ENCODE results near the gene RETREG2. TPM values are rescaled to one million over a fixed set of nuclear protein-coding genes. Genes with fewer than 3 reads are reported as not detected.

RETREG2 gene
- total and polyA plus RNA-seq, 4 donors, result 21.7 to 42.8 (median 37.7) TPM

DNA sequence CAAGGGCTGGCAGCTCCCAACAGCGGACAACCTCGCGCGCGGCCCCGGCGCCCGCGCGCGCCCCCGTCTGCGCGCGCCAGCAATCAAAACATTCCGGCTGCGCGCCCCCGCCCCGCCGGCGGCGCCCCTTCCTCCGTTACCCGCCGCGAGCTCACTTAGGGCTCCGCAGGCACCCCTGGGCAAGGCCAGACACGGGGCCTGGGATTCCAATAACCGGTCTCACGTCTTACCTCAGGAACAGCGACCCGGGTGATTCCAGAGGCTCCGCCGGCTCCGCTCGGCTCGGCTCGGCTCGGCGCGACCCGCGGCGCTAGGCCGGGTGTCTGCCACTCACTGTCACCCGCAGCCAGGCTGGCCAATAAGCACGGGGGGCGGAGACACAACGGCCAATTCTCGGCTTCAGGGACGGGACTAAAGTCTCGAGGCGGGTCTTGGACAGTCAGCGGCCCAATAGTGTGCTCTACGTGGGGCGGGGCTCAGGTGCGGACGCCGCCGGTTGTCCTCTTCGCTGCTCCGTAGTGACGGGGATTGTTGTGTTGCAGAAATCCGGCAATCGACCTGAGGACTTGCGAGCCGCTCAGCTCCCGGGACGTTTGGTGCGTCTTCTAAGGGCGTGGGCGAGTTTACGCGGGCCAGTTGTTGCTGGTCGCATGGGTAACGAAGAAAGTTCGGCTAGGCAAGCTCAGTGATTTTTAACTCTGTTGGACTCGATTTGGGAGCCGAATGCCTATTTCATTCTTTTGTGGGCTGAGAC, 51.4 kb downstream of the RETREG2 start, which contains the start of the genes ANKZF1 and ATG9A:
ANKZF1 (plus strand) TSS at position 502 of the 754 bp plus-strand sequence. CDS start 452 bp downstream, outside the sequence.
ATG9A (minus strand) TSS at position 332 of the 754 bp plus-strand sequence. CDS start 1,612 bp downstream, outside the sequence.
- peak within 1 kb of the TSS; percentile 85 to 94 for H3K9ac ChIP-seq (ENCODE audit: low read depth in 1 of 2, low read length in 2 of 2)
- H3K36me3 ChIP-seq (ENCODE audit: control insufficient read depth in 4 of 4, insufficient read depth in 3 of 4, low read depth in 1 of 4, low read length in 3 of 4), result peaks cover 2 to 41% (median 36%) of the 10 kb centered on the region in 4 donors
- peak; percentile 88 for TF ChIP-seq YY1 (IDR thresholded peaks at IDR 0.05)
- peak; percentile 73 for TF ChIP-seq TAF1 (conservative IDR thresholded peaks at IDR 0.05)
- peak in 1 of 2 donors; percentile 78 for TF ChIP-seq GABPA (IDR thresholded peaks at IDR 0.05 in 1 of 2, conservative IDR thresholded peaks at IDR 0.05 in 1 of 2)
- TF ChIP-seq JUND (IDR thresholded peaks at IDR 0.05), result peak in 1 of 2 donors; percentile 69
- peak; percentile 95 for TF ChIP-seq SP1 (IDR thresholded peaks at IDR 0.05)
- TF ChIP-seq, protein P1, sequence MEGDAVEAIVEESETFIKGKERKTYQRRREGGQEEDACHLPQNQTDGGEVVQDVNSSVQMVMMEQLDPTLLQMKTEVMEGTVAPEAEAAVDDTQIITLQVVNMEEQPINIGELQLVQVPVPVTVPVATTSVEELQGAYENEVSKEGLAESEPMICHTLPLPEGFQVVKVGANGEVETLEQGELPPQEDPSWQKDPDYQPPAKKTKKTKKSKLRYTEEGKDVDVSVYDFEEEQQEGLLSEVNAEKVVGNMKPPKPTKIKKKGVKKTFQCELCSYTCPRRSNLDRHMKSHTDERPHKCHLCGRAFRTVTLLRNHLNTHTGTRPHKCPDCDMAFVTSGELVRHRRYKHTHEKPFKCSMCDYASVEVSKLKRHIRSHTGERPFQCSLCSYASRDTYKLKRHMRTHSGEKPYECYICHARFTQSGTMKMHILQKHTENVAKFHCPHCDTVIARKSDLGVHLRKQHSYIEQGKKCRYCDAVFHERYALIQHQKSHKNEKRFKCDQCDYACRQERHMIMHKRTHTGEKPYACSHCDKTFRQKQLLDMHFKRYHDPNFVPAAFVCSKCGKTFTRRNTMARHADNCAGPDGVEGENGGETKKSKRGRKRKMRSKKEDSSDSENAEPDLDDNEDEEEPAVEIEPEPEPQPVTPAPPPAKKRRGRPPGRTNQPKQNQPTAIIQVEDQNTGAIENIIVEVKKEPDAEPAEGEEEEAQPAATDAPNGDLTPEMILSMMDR (IDR thresholded peaks at IDR 0.05; ENCODE audit: low read depth, low read length, missing input control), result no peak
- TF ChIP-seq FOXA1 (IDR thresholded peaks at IDR 0.05), result no peak
- peak; percentile 38 to 54 for TF ChIP-seq RAD21 (IDR thresholded peaks at IDR 0.05)
- TF ChIP-seq, protein P2, sequence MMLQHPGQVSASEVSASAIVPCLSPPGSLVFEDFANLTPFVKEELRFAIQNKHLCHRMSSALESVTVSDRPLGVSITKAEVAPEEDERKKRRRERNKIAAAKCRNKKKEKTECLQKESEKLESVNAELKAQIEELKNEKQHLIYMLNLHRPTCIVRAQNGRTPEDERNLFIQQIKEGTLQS (IDR thresholded peaks at IDR 0.05), result peak; percentile 43
- TF ChIP-seq RXRA (IDR thresholded peaks at IDR 0.05), result peak; percentile 57 to 61
- TF ChIP-seq, protein P3, sequence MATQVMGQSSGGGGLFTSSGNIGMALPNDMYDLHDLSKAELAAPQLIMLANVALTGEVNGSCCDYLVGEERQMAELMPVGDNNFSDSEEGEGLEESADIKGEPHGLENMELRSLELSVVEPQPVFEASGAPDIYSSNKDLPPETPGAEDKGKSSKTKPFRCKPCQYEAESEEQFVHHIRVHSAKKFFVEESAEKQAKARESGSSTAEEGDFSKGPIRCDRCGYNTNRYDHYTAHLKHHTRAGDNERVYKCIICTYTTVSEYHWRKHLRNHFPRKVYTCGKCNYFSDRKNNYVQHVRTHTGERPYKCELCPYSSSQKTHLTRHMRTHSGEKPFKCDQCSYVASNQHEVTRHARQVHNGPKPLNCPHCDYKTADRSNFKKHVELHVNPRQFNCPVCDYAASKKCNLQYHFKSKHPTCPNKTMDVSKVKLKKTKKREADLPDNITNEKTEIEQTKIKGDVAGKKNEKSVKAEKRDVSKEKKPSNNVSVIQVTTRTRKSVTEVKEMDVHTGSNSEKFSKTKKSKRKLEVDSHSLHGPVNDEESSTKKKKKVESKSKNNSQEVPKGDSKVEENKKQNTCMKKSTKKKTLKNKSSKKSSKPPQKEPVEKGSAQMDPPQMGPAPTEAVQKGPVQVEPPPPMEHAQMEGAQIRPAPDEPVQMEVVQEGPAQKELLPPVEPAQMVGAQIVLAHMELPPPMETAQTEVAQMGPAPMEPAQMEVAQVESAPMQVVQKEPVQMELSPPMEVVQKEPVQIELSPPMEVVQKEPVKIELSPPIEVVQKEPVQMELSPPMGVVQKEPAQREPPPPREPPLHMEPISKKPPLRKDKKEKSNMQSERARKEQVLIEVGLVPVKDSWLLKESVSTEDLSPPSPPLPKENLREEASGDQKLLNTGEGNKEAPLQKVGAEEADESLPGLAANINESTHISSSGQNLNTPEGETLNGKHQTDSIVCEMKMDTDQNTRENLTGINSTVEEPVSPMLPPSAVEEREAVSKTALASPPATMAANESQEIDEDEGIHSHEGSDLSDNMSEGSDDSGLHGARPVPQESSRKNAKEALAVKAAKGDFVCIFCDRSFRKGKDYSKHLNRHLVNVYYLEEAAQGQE (IDR thresholded peaks at IDR 0.05), result no peak
- TF ChIP-seq HNF4G (IDR thresholded peaks at IDR 0.05), result no peak
- TF ChIP-seq EGR1 (IDR thresholded peaks at IDR 0.05; ENCODE audit: low read depth in 2 of 2), result peak; percentile 59 to 74
- peak; percentile 52 to 62 for TF ChIP-seq HNF4A (conservative IDR thresholded peaks at IDR 0.05)
- no peak for TF ChIP-seq NR2F2 (IDR thresholded peaks at IDR 0.05)
- TF ChIP-seq, protein P4, sequence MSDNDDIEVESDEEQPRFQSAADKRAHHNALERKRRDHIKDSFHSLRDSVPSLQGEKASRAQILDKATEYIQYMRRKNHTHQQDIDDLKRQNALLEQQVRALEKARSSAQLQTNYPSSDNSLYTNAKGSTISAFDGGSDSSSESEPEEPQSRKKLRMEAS (IDR thresholded peaks at IDR 0.05), result no peak
- TF ChIP-seq, protein P5, sequence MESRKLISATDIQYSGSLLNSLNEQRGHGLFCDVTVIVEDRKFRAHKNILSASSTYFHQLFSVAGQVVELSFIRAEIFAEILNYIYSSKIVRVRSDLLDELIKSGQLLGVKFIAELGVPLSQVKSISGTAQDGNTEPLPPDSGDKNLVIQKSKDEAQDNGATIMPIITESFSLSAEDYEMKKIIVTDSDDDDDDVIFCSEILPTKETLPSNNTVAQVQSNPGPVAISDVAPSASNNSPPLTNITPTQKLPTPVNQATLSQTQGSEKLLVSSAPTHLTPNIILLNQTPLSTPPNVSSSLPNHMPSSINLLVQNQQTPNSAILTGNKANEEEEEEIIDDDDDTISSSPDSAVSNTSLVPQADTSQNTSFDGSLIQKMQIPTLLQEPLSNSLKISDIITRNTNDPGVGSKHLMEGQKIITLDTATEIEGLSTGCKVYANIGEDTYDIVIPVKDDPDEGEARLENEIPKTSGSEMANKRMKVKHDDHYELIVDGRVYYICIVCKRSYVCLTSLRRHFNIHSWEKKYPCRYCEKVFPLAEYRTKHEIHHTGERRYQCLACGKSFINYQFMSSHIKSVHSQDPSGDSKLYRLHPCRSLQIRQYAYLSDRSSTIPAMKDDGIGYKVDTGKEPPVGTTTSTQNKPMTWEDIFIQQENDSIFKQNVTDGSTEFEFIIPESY (IDR thresholded peaks at IDR 0.05), result peak; percentile 98
- no peak for TF ChIP-seq FOXA2 (IDR thresholded peaks at IDR 0.05)
- WGBS, result under 1% methylated on average over 80 of the region's 80 CpGs
- H3K4me1 ChIP-seq (ENCODE audit: control insufficient read depth in 4 of 4, insufficient read depth in 4 of 4, low read length in 3 of 4), result peaks cover 7 to 22% (median 18%) of the 10 kb centered on the region in 4 donors
- H3K4me3 ChIP-seq (ENCODE audit: low read depth in 1 of 3, low read length in 3 of 3), result peak within 1 kb of the TSS; percentile 87 to 97 (median 89)
- no peaks in the 10 kb centered on the region for H3K9me3 ChIP-seq (ENCODE audit: control insufficient read depth in 4 of 4, low read length in 3 of 4)
- H3K27ac ChIP-seq (ENCODE audit: low read depth in 1 of 2, low read length in 2 of 2), result peak within 1 kb of the TSS; percentile 90 to 97
- no peaks in the 10 kb centered on the region for H3K27me3 ChIP-seq (ENCODE audit: control insufficient read depth in 4 of 4, insufficient read depth in 4 of 4, low read length in 3 of 4)
- DNase-seq (ENCODE audit: low spot score), result peak; percentile 98
